DND-41 (cell line): ENCODE results near the gene ERBB2.

ENCODE experiments used
- EZH2 ChIP-seq: IDR thresholded peaks from 3 replicates; pipeline ENCODE4 v1.6.1; 2012; ENCODE audit warnings: borderline replicate concordance, low read depth, mild to moderate bottlenecking, moderate library complexity, low read length, inconsistent platforms; ENCODE audit not compliant: severe bottlenecking
- TF ChIP-seq, protein P1 (sequence below): IDR thresholded peaks from 2 replicates; pipeline ENCODE4 v1.5.1; 2012; ENCODE audit warnings: borderline replicate concordance, low read length, moderate library complexity, mild to moderate bottlenecking; ENCODE audit not compliant: poor library complexity, severe bottlenecking; ENCODE audit errors: extremely low read depth

DNA sequence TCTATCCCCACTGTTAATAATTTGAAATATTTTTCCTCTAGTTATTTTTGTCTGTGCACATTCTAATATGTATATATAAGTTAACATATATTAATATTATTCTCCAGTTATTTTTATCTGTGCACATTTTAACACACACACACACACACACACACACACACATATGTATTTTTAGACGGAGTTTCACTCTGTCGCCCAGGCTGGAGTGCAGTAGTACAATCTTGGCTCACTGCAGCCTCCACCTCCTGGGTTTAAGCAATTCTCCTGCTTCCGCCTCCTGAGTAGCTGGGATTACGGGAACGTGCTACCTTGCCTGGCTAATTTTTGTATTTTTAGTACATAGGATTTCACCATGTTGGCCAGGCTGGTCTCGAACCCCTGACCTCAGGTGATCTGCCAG, 17.8 kb downstream of the ERBB2 start:
- TF ChIP-seq EZH2, result no peak
- TF ChIP-seq, protein P1, sequence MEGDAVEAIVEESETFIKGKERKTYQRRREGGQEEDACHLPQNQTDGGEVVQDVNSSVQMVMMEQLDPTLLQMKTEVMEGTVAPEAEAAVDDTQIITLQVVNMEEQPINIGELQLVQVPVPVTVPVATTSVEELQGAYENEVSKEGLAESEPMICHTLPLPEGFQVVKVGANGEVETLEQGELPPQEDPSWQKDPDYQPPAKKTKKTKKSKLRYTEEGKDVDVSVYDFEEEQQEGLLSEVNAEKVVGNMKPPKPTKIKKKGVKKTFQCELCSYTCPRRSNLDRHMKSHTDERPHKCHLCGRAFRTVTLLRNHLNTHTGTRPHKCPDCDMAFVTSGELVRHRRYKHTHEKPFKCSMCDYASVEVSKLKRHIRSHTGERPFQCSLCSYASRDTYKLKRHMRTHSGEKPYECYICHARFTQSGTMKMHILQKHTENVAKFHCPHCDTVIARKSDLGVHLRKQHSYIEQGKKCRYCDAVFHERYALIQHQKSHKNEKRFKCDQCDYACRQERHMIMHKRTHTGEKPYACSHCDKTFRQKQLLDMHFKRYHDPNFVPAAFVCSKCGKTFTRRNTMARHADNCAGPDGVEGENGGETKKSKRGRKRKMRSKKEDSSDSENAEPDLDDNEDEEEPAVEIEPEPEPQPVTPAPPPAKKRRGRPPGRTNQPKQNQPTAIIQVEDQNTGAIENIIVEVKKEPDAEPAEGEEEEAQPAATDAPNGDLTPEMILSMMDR, result no peak
